ENCODE results near the gene LBHD2.
"Not testable (repeated sequence)": the region's sequence is repeated elsewhere in the genome, so short reads cannot be mapped to it uniquely, and the experiment has no call there.

LBHD2 gene

GRCh38 chr14:103084021-103084919 is at the start of gene LBHD2:
TSS of gene LBHD2 (plus strand) at chr14:103084210. CDS start at chr14:103086013, 1,803 bp downstream.
- DNase-seq (ENCODE audit: low read depth, low spot score) = no peak

GRCh38 chr14:103041464-103041863 is 42.5 kb upstream of the LBHD2 start:
- no peak for DNase-seq (ENCODE audit: low read depth, low spot score)

GRCh38 chr14:103043257-103044015 is 40.6 kb upstream of the LBHD2 start:
- no peak for DNase-seq (ENCODE audit: low read depth, low spot score)

GRCh38 chr14:103045371-103045869 is 38.6 kb upstream of the LBHD2 start:
- DNase-seq (ENCODE audit: low read depth, low spot score) = no peak

DNA sequence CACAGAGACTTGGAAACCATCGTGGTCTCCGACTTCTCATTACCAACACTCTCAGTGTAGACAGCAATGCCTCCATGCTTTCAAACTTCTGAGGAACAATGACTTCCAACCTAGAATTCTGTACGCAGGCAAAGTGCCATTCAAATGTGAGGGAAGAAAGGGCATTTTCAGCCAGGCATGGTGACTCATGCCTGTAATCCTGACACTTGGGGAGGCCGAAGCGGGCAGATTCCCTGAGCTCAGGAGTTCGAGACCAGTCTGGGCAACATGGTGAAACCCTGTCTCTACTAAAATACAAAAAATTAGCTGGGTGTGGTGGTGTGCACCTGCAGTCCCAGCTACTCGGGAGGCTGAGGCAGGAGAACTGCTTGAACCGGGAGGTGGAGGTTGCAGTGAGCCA is 36.6 kb upstream of the LBHD2 start:
- DNase-seq (ENCODE audit: low read depth, low spot score) = not testable (repeated sequence)

- DNase-seq (ENCODE audit: low read depth, low spot score) = no peak
Measured at GRCh38 chr14:103050935-103051334, 33.1 kb upstream of the LBHD2 start.

GRCh38 chr14:103052407-103052806 is 31.6 kb upstream of the LBHD2 start:
- DNase-seq (ENCODE audit: low read depth, low spot score) = no peak

DNA sequence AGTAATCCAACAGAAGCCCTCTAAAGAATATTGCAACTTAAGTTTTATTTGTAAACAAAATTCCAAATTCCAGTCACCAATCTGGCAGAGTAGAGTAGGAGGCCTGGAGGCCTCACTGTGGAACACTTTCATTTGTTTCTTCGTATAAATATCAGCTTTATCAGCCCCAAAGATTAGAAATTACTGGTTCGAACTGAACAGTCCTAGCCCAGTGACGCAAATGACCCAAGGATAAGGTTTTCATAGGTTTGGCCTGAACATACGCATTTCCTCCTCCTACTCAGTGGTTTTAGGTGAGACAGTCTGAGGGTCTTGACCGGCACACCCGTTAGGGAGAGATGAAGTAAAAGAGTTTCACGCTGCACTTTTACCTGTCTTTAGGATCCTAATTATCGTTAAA is 28.3 kb upstream of the LBHD2 start:
- DNase-seq (ENCODE audit: low read depth, low spot score) = no peak

GRCh38 chr14:103056322-103057027 is 27.5 kb upstream of the LBHD2 start:
- DNase-seq (ENCODE audit: low read depth, low spot score) = no peak

DNA sequence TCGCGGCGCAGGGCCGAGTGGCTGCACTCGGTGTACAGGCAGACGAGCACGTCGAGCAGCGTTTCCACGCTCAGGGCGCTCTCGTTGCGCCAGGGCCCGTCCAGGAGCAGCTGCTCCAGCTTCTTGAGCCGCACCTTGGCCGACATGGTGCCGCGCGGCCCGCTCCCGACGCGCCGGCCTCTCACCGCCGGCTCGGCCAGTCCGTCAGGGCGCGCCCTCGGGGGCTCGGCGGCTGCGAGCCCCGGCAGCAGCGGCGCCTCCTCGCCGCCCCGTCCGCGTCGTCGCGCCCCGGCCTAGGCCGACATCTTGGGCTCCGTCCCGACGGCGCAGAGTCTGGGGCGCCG is 27.0 kb upstream of the LBHD2 start:
- no peak for DNase-seq (ENCODE audit: low read depth, low spot score)

DNA sequence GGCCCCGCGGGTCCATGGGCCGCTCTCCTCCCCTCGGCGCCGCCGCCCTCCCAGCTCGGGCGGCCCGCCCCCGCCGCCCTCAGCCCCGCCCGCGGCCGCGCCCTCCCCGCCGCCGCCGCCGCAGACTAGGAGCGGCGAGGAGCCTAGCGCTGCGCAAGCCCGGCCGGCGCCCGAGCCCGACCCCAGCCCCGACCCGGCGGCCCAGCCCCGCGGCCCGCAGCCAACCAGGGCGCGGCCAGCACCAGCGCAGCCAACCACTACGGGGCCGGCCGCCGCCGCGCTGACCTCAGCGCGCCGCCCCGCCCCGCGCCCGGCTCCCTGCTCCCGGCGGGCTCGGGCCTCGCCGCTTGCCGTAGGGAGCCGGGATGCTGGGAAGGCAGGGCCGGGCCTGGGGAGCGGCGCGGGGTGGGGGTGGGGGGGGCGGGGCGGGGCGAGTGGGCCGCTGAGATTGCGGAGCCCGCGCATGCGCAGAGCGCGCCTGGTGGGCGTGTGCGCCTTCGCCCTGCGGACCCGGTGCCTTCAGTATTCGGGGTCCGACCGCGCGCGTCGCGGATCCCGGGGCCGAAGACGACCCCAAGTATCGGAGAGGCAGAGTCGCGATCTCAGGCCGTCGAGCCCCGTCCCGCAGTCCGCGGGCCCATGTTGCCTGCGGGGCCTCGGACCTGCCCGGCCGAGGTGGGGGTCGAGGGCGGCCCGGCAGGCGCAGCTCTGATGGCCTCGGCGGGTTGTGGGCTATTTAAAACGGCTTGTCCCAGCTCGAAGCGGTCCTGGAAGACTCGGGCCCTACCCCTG is 26.4 kb upstream of the LBHD2 start, which contains the start of gene CDC42BPB:
Gene CDC42BPB (minus strand): TSS at position 178 of the 792 bp plus-strand sequence. CDS start 376 bp downstream, outside the sequence.
- DNase-seq (ENCODE audit: low read depth, low spot score) = no peak

DNA sequence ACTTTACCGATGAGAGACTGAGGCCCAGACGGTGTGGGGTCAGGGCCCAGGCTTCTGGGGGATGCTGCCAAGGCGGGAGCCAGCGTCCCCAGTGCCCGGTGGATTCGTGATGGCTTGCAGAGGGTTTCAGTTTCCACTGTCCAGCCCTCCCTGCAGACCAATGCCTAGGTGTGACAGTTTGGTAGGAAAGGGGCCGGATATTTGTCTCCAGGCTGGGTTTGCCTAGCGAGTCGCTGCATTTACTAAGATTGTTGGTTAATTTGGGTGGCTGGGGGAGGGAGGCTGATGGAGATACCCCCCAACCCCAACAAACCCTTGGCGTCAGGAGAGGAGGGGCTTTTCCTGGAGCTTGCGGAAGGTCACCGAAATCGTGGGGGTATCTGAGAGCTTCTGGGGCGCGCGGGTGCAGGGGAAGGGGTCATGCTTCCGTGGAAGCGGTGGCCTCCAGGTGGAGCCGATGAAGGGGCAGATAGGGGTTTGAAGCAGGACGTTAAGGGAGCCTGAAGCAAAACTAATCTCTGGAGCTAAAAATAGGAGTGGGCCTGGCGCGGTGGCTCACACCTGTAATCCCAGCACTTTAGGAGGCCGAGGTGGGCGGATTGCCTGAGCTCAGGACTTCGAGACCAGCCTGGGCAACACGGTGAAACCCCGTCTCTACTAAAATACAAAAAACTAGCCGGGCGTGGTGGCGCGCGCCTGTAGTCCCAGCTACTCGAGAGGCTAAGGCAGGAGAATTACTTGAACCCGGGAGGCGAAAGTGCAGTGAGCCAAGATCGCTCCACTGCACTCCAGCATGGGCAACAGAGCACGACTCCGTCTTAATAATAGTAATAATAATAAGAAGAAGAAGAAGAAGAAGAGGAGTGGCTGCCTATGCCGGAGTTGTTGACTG is 25.6 kb upstream of the LBHD2 start:
- no peak for DNase-seq (ENCODE audit: low read depth, low spot score)

DNA sequence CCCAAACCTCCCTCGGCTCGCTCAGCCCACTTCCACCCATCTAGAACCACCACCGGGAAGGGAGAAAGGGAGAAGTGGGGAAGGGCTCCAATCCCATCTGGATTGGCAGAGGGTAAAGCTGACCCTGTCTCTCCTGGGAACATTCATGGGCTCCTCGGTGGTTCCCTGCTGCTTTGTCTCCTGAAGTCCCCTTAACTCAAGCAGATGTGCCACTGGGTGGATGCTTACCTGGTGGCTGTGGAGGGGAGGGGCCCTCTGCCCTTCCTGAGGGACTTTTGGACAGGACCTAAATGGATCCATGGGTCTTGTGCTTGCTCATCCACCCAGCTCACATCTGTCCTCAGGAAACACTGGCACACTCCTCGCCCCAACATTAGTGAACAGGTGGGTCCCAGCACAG is 24.5 kb upstream of the LBHD2 start:
- DNase-seq (ENCODE audit: low read depth, low spot score) = no peak

DNA sequence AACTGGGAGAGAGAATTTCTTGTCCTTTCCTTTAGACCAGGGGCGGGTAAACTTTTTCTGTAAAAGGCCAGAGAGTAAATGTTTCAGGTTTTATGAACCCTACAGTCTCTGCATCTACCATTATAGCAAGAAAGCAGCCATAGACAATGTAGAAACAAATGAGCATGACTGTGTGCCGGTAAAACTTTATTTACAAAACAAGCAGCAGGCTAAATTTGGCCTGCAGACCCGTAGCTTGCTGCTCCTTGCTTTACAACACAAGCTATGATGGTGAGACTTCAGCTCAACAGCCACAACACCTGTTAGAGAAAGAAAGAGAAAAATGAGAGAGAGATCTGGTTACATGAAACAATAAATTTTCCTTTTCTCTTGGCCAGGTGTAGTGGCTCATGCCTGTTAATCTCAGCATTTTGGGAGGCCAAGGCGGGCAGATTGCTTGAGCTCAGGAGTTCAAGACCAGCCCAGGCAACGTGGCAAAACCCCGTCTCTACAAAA is 22.5 kb upstream of the LBHD2 start:
- no peak for DNase-seq (ENCODE audit: low read depth, low spot score)

DNA sequence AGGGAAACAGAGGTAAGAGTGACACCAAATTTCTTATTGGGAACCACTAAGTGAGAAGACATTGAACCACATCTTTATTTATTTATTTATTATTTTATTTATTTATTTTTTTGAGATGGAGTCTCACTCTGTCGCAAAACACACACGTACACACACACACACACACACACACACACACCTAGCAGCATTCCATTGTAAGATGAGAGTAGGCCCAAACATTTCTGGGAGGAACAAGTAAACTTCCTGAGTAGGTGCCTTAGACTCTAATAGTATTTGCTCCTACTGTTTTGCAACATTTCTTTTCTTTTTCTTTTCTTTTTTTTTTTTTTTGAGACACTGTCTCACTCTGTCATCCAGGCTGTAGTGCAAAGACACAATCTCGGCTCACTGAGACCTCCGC is 19.6 kb upstream of the LBHD2 start:
- DNase-seq (ENCODE audit: low read depth, low spot score) = no peak

DNA sequence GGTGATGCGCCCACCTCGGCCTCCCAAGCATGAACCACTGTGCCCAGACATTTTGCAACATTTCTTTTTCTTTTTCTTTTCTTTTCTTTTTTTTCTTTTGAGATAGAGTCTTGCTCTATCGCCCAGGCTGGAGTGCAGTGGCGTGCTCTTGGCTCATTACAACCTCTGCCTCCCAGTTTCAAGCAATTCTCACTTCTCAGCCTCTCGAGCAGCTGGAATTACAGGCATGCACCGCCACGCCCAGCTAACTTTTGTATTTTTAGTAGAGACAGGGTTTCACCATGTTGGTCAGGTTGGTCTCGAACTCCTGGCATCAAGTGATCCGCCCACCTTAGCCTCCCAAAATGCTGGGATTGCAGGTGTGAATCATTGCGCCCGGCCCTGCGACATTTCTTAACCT is 19.0 kb upstream of the LBHD2 start:
- no peak for DNase-seq (ENCODE audit: low read depth, low spot score)

GRCh38 chr14:103065861-103066260 is 18.1 kb upstream of the LBHD2 start:
- no peak for DNase-seq (ENCODE audit: low read depth, low spot score)

DNA sequence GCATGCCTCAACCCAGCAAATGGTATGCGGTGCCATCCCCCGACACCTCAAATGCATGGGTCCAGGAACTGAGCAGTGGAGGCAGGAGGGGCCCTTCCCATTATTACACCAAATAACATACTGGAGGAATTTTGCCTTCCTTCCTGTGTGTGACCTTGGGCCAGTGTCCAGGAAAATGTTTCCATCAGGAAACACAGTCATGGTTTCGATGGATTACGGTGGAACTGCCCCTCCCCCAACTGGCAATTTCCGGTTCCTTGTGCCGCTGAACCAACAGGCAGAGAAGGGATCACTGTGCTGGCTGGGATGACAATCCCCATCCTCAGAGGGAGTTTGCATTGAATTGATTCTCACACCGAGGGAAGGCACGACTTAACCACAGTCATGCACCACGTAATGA is 17.6 kb upstream of the LBHD2 start:
- no peak for DNase-seq (ENCODE audit: low read depth, low spot score)

- no peak for DNase-seq (ENCODE audit: low read depth, low spot score)
Measured at GRCh38 chr14:103067231-103067954, 16.6 kb upstream of the LBHD2 start.

Measured in activated naive CD8-positive, alpha-beta T cell treated with anti-CD3 and anti-CD28 coated beads, Interleukin-2, amount 50 U/mL, for 16 hours (primary cell).